ENCODE data around the gene LAMC3.

The LAMC3 gene

DNA sequence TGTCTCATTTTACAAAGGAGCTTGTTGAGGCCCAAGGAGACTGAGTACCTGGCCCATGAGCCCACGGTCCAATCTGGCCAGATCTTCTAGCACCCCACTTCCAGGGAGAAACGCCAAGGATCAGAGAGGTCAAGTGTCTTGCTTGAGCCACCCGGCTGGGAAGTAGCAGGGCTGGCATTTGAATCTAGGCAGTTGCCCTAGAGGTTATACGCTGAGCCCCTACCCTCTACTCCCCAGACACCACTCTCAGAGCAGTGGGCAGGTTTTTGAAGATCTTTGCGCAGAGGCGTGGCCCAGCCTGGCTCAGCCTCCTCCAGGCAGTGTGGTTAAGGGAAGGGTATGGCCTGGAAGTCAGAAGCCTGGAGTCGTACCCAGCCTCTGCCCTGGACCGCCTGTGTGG, 110.6 kb downstream of the LAMC3 start:
- ChIA-PET CTCF (no interaction called here), POLR2A (no interaction called here)
- no peak for DNase-seq (ENCODE audit: extremely low spot score)
- TF ChIP-seq FOXA1 (IDR thresholded peaks at IDR 0.05) (no peak), NFRKB (IDR thresholded peaks at IDR 0.05) (no peak), ARNT (IDR thresholded peaks at IDR 0.05) (no peak), LEF1 (IDR thresholded peaks at IDR 0.05; ENCODE audit: borderline replicate concordance) (no peak), CTBP1 (IDR thresholded peaks at IDR 0.05; ENCODE audit: borderline replicate concordance) (no peak), FOXK2 (IDR thresholded peaks at IDR 0.05) (no peak)

- CTCF ChIA-PET = no interaction called here
- POLR2A ChIA-PET = no interaction called here
- TF ChIP-seq LEF1 (IDR thresholded peaks at IDR 0.05; ENCODE audit: borderline replicate concordance) = no peak
- TF ChIP-seq FOXK2 (IDR thresholded peaks at IDR 0.05) = no peak
- TF ChIP-seq FOXM1 (IDR thresholded peaks at IDR 0.05; ENCODE audit: borderline replicate concordance) = no peak
- TF ChIP-seq BHLHE40 (IDR thresholded peaks at IDR 0.05; ENCODE audit: borderline replicate concordance) = no peak
- no peak for TF ChIP-seq SP1 (IDR thresholded peaks at IDR 0.05)
- no peak for TF ChIP-seq L3MBTL2 (conservative IDR thresholded peaks at IDR 0.05)
- DNase-seq (ENCODE audit: extremely low spot score) = no peak
Measured at GRCh38 chr9:131120620-131121228, 111.8 kb downstream of the LAMC3 start.

GRCh38 chr9:131121346-131121745, 112.4 kb downstream of the LAMC3 start:
- no peak for DNase-seq (ENCODE audit: extremely low spot score)
- no peak for TF ChIP-seq CTBP1 (IDR thresholded peaks at IDR 0.05; ENCODE audit: borderline replicate concordance)
- TF ChIP-seq ELF4 (IDR thresholded peaks at IDR 0.05) = no peak
- TF ChIP-seq LEF1 (IDR thresholded peaks at IDR 0.05; ENCODE audit: borderline replicate concordance) = no peak
- no peak for TF ChIP-seq SP1 (IDR thresholded peaks at IDR 0.05)
- no peak for TF ChIP-seq ZNF384 (IDR thresholded peaks at IDR 0.05)
- TF ChIP-seq SUZ12 (IDR thresholded peaks at IDR 0.05) = no peak
- TF ChIP-seq BHLHE40 (IDR thresholded peaks at IDR 0.05; ENCODE audit: borderline replicate concordance) = no peak
- TF ChIP-seq ARNT (IDR thresholded peaks at IDR 0.05) = no peak
- TF ChIP-seq NFRKB (IDR thresholded peaks at IDR 0.05) = no peak
- TF ChIP-seq FOXM1 (IDR thresholded peaks at IDR 0.05; ENCODE audit: borderline replicate concordance) = no peak
- no peak for TF ChIP-seq HDGF (IDR thresholded peaks at IDR 0.05; ENCODE audit: borderline replicate concordance)
- no peak for TF ChIP-seq L3MBTL2 (conservative IDR thresholded peaks at IDR 0.05)
- no peak for TF ChIP-seq PKNOX1 (IDR thresholded peaks at IDR 0.05)
- TF ChIP-seq FOXA1 (IDR thresholded peaks at IDR 0.05) = no peak
- TF ChIP-seq TARDBP (IDR thresholded peaks at IDR 0.05) = no peak
- ChIA-PET CTCF (no interaction called here), POLR2A (no interaction called here)

GRCh38 chr9:131122158-131122557, 113.2 kb downstream of the LAMC3 start:
- no peak for DNase-seq (ENCODE audit: extremely low spot score)
- ChIA-PET POLR2A (no interaction called here), CTCF (no interaction called here)
- TF ChIP-seq ARNT (IDR thresholded peaks at IDR 0.05) (no peak), NFRKB (IDR thresholded peaks at IDR 0.05) (no peak), LEF1 (IDR thresholded peaks at IDR 0.05; ENCODE audit: borderline replicate concordance) (no peak), FOXM1 (IDR thresholded peaks at IDR 0.05; ENCODE audit: borderline replicate concordance) (no peak), ELF4 (IDR thresholded peaks at IDR 0.05) (no peak), PKNOX1 (IDR thresholded peaks at IDR 0.05) (no peak), HDGF (IDR thresholded peaks at IDR 0.05; ENCODE audit: borderline replicate concordance) (no peak), SP1 (IDR thresholded peaks at IDR 0.05) (no peak), TARDBP (IDR thresholded peaks at IDR 0.05) (no peak), BHLHE40 (IDR thresholded peaks at IDR 0.05; ENCODE audit: borderline replicate concordance) (no peak)

- ChIA-PET CTCF (no interaction called here), POLR2A (interaction anchor here (0.6 to 3.2 kb wide), 21 partner anchors 9 to 592 kb away, joined by 3 to 29 read pairs (median 5); partner anchors contain the start of gene AIF1L)
- TF ChIP-seq FOXA1 (IDR thresholded peaks at IDR 0.05) (no peak), NFRKB (IDR thresholded peaks at IDR 0.05) (no peak), SUZ12 (IDR thresholded peaks at IDR 0.05) (no peak), L3MBTL2 (conservative IDR thresholded peaks at IDR 0.05) (no peak), LEF1 (IDR thresholded peaks at IDR 0.05; ENCODE audit: borderline replicate concordance) (no peak), PKNOX1 (IDR thresholded peaks at IDR 0.05) (no peak), SP1 (IDR thresholded peaks at IDR 0.05) (no peak), FOXK2 (IDR thresholded peaks at IDR 0.05) (no peak)
- no peak for DNase-seq (ENCODE audit: extremely low spot score)
Measured at GRCh38 chr9:131125038-131125287, 116.0 kb downstream of the LAMC3 start.

GRCh38 chr9:131125288-131126058, 116.5 kb downstream of the LAMC3 start, which contains the start of gene NUP214:
NUP214 (plus strand) TSS chr9:131125586; CDS start chr9:131125705, 119 bp downstream.
- CTCF ChIA-PET = no interaction called here
- POLR2A ChIA-PET = interaction anchor here (0.6 to 3.2 kb wide), 21 partner anchors 10 to 592 kb away, joined by 3 to 29 read pairs (median 5); partner anchors contain the start of gene AIF1L
- no peak for TF ChIP-seq ARNT (IDR thresholded peaks at IDR 0.05)
- no peak for TF ChIP-seq HDGF (IDR thresholded peaks at IDR 0.05; ENCODE audit: borderline replicate concordance)
- TF ChIP-seq FOXM1 (IDR thresholded peaks at IDR 0.05; ENCODE audit: borderline replicate concordance) = no peak
- no peak for TF ChIP-seq ZNF384 (IDR thresholded peaks at IDR 0.05)
- no peak for TF ChIP-seq NFRKB (IDR thresholded peaks at IDR 0.05)
- TF ChIP-seq FOXK2 (IDR thresholded peaks at IDR 0.05) = no peak
- TF ChIP-seq TARDBP (IDR thresholded peaks at IDR 0.05) = no peak; the same call in 1 of the 2 replicates
- no peak for TF ChIP-seq SUZ12 (IDR thresholded peaks at IDR 0.05)
- TF ChIP-seq FOXA1 (IDR thresholded peaks at IDR 0.05) = no peak
- TF ChIP-seq PKNOX1 (IDR thresholded peaks at IDR 0.05) = no peak
- TF ChIP-seq ELF4 (IDR thresholded peaks at IDR 0.05) = peak; percentile 80
- peak; percentile 86 for TF ChIP-seq L3MBTL2 (conservative IDR thresholded peaks at IDR 0.05)
- TF ChIP-seq CTBP1 (IDR thresholded peaks at IDR 0.05; ENCODE audit: borderline replicate concordance) = no peak
- TF ChIP-seq BHLHE40 (IDR thresholded peaks at IDR 0.05; ENCODE audit: borderline replicate concordance) = no peak
- TF ChIP-seq SP1 (IDR thresholded peaks at IDR 0.05) = no peak

More at GRCh38 chr9:131125288-131126058, 116.5 kb downstream of the LAMC3 start, which contains the start of gene NUP214:
- DNase-seq (ENCODE audit: extremely low spot score) = peak; percentile 99

Measured in HEK293T (cell line).